Measurements from ENCODE around the gene HS6ST3. TPM values are rescaled to one million over a fixed set of nuclear protein-coding genes. Genes with fewer than 3 reads are reported as not detected.

HS6ST3 gene
- total and polyA plus RNA-seq, 2 donors (not counting 3 experiments of a cell fraction or from before 2014, with no cell fraction given) = 0.03 to 0.15 TPM

- no peak for FAIRE-seq
- no peaks in the 10 kb centered on the region for H3K27me3 ChIP-seq (ENCODE audit: control insufficient read depth in 2 of 2, insufficient read depth in 2 of 2, low read length in 2 of 2)
- H3K4me3 ChIP-seq (replicated peaks in 1 of 3; ENCODE audit: insufficient read depth in 1 of 3, low read depth in 1 of 3, low read length in 3 of 3) = no peak overlapping the region
- no TSS peak for BruUV-seq (replicated peaks)
- H3K9me1 ChIP-seq (replicated peaks; ENCODE audit: control insufficient read depth, extremely low read depth, insufficient read depth, low read length) = no peaks in the 10 kb centered on the region
- H2AFZ ChIP-seq (ENCODE audit: low read depth, low read length) = no peak overlapping the region
- no peak overlapping the region for H3K27ac ChIP-seq (ENCODE audit: insufficient read depth, low read depth, low read length)
- H3K9me3 ChIP-seq (replicated peaks; ENCODE audit: control insufficient read depth, insufficient read depth, low read length) = no peaks in the 10 kb centered on the region
- dilution Hi-C loops (cut with MboI; ENCODE audit: extremely low pct_ligation_motif_present, low sequenced_read_pairs) (no loop called here), intact Hi-C loops (cut with micrococcal nuclease) (no loop called here)
- TF ChIP-seq FOS (IDR thresholded peaks at IDR 0.05; ENCODE audit: borderline replicate concordance, insufficient read depth, low read length) (no peak), POLR2AphosphoS5 (IDR thresholded peaks at IDR 0.05; ENCODE audit: insufficient read depth, low read depth, low read length) (no peak), EZH2 (IDR thresholded peaks at IDR 0.05; ENCODE audit: borderline replicate concordance, low read depth, low read length, severe bottlenecking) (no peak), MYC (IDR thresholded peaks at IDR 0.05; ENCODE audit: low read depth, low read length) (no peak), POLR2A (IDR thresholded peaks at IDR 0.05; ENCODE audit: low read depth, low read length) (no peak), JUN (IDR thresholded peaks at IDR 0.05; ENCODE audit: borderline replicate concordance, insufficient read depth, insufficient read length, low read depth) (no peak), GATA2 (IDR thresholded peaks at IDR 0.05; ENCODE audit: insufficient read depth, insufficient read length, low read depth, low read length) (no peak)
- TF ChIP-seq, protein P1, sequence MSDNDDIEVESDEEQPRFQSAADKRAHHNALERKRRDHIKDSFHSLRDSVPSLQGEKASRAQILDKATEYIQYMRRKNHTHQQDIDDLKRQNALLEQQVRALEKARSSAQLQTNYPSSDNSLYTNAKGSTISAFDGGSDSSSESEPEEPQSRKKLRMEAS (IDR thresholded peaks at IDR 0.05; ENCODE audit: insufficient read depth, insufficient read length) = no peak
- TF ChIP-seq, protein P2, sequence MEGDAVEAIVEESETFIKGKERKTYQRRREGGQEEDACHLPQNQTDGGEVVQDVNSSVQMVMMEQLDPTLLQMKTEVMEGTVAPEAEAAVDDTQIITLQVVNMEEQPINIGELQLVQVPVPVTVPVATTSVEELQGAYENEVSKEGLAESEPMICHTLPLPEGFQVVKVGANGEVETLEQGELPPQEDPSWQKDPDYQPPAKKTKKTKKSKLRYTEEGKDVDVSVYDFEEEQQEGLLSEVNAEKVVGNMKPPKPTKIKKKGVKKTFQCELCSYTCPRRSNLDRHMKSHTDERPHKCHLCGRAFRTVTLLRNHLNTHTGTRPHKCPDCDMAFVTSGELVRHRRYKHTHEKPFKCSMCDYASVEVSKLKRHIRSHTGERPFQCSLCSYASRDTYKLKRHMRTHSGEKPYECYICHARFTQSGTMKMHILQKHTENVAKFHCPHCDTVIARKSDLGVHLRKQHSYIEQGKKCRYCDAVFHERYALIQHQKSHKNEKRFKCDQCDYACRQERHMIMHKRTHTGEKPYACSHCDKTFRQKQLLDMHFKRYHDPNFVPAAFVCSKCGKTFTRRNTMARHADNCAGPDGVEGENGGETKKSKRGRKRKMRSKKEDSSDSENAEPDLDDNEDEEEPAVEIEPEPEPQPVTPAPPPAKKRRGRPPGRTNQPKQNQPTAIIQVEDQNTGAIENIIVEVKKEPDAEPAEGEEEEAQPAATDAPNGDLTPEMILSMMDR (IDR thresholded peaks at IDR 0.05; ENCODE audit: extremely low read depth in 1 of 2, insufficient read depth in 1 of 2, low read depth in 1 of 2, low read length in 2 of 2) = no peak
- DNase-seq (ENCODE audit: low read depth, low spot score) = no peak
- H3K9ac ChIP-seq (replicated peaks; ENCODE audit: extremely low read depth, insufficient read depth, low read length) = no peak overlapping the region
- no peaks in the 10 kb centered on the region for H4K20me1 ChIP-seq (replicated peaks; ENCODE audit: control insufficient read depth, extremely low read depth, insufficient read depth, low read length)
- H3K79me2 ChIP-seq (ENCODE audit: control insufficient read depth, insufficient read depth, low read length) = no peaks in the 10 kb centered on the region
- POLR2A ChIA-PET = no interaction called here
- CTCF ChIA-PET = interaction anchor here (1.7 kb wide), 1 partner anchor 789 kb away, joined by 6 read pairs; no protein-coding TSS in a partner anchor
- H3K4me2 ChIP-seq (ENCODE audit: insufficient read depth, low read length) = no peak overlapping the region
- no peaks in the 10 kb centered on the region for H3K4me1 ChIP-seq (ENCODE audit: control insufficient read depth, extremely low read depth, insufficient read depth, low read length)
- no peaks in the 10 kb centered on the region for H3K36me3 ChIP-seq (ENCODE audit: control insufficient read depth in 2 of 2, extremely low read depth in 1 of 2, insufficient read depth in 2 of 2, low read length in 2 of 2)
Observed at GRCh38 chr13:96809366-96810096, 719.6 kb downstream of the HS6ST3 start.

Measured in endothelial cell of umbilical vein (primary cell).